ENCODE results near the gene RENBP.

Gene RENBP

DNA sequence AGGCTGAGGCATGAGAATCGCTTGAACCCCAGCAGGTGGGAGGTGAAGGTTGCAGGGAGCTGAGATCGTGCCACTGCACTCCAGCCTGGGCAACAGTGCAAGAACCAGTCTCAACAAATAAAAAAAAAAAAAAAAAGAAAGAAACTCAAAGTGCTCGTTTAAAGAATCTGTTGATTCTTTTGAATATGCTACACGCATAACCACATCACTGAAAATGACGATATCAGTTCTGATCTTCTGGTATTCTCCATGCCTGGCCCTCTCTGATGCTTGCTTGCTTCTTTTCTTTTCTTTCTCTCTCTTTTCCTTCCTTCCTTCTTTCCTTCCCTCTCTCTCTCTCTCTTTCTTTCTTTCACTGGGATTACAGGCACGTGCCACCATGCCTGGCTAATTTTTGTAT lies 32.6 kb downstream of the RENBP start:
- DNase-seq: no peak

DNA sequence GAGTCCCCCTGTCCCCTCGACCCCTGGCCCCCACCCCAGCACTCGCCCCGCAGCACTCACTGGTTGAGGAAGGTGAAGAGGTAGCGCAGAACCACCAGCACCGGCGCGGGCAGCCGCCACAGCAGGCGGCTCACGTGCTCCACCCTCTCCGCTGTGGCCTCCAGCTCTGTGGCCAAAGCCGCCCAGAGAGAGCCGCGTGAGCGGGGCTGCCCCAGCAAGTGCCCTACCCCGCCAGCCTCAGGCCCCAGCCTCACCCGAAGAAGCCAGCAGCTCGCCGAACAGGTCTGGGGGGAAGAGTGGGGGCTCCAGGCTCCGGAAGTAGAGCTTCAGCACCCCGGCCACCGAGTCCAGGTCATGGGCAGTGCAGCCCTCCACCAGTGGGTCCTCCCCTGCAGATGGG lies 34.0 kb downstream of the RENBP start:
- no peak for DNase-seq

DNA sequence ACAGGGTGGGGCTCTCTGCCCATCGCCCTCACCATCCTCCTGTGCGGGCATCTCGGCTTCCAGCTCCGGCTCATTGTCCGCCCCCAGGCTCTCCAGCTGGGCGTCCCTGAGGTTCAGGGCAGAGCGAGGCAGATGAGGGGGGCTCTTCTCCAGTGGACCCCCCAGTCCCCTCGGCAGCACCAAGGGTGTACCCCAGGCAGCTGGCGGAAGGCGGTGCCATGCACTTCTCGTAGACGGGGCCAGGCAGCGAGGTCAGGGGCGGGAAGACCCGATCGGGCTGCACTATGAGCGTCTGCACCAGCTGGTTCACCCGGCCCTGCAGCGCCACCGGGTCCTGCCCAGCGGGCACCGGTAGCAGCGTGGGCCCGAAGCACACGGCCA lies 34.5 kb downstream of the RENBP start:
- no peak for DNase-seq

DNA sequence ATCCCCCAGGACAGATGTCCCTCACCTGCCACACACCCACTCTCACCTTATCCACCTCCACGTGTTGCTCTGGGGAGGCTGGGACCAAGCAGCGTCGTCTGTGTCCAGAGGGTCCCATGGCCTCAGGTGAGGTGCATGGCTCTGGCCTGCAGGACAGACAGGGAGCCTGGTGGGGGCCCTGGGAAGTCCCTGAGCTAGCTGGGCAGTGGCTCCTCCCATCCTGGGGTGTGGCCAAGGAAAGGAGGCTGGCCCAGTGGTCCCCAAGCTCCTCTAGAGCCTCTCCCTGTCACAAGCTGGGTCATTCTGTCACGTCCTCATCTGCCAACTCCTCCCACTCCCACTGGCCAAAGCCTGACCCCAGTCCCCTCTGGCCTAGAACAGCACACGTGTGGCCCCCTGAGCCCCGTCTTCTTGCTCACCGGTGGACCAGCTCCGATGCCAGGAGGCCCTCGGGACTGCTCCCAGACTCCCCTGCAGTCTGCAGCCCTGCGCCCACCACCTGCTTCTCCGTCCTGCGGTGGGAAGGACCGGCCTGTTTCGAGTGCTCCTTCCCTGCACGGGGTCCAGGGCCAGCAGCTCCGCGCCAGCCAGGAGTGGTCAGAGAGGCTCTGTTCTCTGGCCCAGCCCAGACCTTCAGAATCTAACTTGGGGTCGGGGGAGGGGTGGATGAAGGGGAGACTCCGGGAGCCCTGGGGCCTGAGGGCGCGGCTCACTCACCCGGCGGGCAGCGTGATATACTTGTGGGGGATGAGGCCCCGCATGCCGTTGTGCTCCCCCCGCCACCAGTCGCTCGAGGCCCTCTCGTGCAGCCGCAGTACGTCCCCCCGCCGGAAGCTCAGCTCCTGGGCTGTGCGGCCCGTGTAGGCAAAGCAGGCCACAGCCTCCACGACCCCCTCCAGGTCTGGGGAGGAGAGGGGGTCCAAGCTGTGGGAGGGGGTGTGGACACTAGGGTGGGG lies 35.1 kb downstream of the RENBP start:
- DNase-seq: no peak

DNA sequence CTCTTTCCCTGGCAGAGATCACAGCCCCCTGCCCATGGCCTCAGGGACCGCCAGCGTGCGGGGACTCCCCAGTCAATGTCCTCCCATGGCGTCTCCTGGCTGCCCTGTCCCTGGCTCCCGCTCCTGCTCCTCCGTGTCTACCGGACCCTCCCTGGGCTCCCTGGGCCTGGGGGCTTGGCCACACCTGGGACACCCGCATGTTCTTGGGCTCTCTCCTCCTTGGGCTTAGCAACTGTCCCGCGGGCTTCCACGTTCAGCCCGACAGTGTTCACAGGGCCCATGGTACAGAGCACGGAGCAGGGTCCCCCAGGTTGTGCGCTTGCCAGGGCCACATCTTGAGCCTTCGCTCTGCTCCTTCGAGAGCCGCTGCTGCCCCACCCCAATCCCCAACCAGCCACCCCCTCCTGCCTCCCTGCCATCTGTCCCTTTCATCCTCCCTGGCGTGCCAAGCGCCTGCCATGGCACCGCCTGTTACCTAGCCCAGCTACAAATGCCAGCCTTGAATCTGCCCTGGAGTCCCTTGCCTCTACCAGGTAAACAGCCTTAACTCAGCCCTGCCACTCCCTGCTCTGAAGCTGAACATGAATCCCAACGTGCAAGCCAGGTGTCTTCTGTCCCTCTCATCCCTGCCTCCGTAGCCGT lies 36.1 kb downstream of the RENBP start:
- DNase-seq: no peak

DNA sequence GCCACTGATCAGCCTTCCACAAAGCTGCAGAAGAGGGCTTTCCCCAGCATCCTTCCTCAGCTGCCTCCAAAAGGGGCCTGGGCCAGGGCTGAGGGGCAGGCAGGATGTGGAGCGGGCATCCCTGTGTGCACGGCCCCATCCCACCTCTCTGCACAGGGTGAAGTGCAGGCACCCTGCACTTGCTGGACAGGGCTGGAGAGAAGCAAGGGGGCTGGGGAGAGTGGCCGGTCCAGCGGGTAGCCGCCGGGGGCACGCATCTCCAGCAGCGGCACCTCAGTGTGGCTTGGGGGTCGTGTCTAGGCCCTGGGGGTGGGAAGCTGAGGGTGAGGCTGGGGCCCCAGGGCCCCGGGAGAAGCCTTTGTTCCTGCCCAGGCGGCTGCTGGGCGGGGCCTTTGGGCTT lies 37.0 kb downstream of the RENBP start:
- DNase-seq: no peak

DNA sequence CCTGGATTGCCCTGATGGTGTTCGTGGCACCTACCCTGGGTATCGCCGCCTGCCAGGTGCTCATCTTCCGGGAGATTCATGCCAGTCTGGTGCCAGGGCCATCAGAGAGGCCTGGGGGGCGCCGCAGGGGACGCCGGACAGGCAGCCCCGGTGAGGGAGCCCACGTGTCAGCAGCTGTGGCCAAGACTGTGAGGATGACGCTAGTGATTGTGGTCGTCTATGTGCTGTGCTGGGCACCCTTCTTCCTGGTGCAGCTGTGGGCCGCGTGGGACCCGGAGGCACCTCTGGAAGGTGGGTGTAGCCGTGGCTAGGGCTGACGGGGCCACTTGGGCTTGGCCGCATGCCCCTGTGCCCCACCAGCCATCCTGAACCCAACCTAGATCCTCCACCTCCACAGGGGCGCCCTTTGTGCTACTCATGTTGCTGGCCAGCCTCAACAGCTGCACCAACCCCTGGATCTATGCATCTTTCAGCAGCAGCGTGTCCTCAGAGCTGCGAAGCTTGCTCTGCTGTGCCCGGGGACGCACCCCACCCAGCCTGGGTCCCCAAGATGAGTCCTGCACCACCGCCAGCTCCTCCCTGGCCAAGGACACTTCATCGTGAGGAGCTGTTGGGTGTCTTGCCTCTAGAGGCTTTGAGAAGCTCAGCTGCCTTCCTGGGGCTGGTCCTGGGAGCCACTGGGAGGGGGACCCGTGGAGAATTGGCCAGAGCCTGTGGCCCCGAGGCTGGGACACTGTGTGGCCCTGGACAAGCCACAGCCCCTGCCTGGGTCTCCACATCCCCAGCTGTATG lies 38.1 kb downstream of the RENBP start:
- DNase-seq: no peak

DNA sequence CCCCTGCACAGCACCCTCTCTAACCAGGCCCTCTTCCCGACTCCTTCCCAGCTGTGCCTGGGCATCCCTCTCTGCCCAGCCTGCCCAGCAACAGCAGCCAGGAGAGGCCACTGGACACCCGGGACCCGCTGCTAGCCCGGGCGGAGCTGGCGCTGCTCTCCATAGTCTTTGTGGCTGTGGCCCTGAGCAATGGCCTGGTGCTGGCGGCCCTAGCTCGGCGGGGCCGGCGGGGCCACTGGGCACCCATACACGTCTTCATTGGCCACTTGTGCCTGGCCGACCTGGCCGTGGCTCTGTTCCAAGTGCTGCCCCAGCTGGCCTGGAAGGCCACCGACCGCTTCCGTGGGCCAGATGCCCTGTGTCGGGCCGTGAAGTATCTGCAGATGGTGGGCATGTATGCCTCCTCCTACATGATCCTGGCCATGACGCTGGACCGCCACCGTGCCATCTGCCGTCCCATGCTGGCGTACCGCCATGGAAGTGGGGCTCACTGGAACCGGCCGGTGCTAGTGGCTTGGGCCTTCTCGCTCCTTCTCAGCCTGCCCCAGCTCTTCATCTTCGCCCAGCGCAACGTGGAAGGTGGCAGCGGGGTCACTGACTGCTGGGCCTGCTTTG lies 38.9 kb downstream of the RENBP start:
- DNase-seq: no peak

DNA sequence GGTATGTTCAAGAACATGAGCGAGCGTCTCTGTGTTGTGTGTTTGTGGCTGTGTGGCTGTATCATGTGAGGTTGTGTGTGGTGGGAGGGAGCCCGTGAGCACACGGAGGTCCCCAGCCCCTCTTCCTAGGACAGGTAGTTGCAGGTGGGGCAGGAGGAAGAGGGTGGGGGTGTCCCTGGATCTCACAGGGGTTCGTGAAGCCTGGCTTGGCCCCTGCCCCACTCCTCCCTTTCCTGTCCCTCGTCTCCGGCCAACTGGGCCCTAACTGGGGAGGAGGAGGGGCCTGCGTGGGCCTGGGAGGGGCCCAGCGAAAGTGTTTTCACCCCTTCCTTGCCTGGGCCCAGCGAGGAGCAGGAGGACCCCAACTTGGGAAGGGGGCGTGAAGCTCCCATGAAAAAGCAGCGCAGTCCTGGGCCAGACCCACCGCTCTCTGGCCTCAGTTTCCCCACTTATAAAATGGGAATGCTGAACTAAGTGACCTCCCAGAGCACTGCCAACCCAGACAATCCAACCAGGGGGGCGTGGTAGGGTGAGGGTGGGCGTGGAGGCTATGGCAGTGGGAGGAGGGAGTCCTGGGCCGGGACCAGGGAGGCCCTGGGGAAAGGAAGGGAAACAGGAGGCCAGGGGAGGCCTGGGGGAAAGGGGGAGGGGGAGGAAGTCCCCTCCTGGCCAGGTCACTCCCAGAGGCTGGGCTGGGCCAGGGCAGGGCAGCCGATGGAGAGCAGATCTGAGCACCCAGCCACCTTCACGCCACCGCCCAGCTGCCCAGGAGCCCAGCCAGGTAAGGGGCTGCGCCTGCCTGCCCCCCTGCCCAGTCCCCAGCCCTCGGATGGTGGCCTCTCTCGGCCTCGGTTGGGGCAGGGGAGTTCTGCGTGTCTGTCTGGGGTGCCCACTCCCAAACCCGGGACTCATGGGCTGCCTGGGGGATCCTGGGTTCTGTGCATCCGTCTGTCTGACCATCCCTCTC lies 40.2 kb downstream of the RENBP start, which contains the start of gene AVPR2:
Gene AVPR2, plus strand, starts transcription at position 683 of the 967 bp plus-strand sequence. CDS start 473 bp downstream, outside the sequence.
- no peak for DNase-seq

DNA sequence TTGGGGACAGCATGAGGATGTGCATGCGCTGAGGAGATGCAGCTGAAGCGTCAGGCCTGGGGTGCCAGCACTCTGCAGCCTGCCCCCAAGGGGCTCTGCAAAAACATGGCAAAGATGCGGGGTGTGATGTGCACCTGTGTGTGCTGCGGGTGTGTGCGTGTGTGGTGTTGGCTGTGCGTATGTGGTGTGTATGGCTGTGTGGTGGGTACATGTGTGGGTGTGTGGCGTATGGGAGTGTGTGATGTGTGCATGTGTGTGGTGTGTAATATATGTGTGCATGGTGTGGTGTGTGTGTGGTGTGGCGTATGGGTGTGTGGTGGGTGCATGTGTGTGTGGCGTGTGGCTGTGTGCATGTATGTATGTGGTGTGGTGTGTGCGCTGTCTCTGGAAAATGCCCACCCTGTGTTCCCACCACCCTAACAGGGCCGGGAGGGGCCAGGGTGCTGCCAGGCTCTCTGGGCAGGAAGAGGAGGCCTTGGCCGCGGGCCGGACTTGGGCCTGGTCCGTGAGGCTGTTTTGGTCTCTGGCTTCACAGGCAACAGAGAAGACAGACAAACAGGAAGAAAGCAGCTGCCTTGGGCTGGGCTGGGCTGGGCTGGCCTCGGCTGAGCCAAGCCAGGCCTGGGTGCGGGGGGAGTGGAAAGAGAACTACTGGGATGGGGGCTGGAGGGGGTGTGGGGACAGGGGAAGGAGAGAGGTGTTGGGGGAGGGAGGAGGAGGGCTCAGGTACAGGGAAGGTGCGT lies 41.0 kb downstream of the RENBP start:
- no peak for DNase-seq

DNA sequence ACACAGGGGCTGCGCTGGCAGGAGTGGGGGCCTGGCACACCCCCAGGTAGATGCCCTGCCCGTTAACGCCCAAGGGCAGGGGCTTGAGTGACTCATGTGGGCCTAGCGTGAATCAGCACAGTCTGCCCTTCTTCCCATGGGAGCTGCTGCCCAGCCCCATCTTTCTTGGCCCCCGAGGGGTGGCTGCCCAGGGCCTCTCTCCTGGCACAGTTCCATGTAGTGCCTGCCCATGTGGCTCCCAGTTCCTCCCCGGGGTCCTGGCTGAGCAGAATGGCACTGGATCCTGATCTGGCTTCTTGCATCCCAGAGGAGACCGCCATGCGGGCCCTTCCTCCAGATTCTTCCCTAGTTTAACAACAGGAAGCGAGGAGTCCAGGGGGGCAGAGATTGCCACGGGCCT lies 42.1 kb downstream of the RENBP start:
- DNase-seq: no peak

DNA sequence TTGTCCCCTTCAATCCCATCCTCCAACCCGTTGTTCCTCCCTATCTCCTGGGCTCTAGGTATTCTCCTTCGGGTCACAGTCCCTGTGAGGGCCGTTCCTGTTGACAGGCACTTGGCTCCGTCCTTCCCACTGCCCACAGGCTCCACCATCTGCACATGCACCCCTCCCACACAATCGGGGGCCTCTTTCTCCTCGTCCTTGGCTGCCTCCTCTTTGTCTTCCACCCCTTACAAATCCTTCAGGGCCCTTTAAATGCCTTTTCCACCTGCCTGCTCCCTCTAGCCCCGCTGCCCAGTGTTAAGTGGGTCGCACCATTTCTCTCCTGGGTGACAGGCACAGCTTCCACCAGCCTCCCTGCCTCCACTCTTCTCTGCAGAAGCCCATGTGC lies 42.7 kb downstream of the RENBP start:
- DNase-seq: no peak

DNA sequence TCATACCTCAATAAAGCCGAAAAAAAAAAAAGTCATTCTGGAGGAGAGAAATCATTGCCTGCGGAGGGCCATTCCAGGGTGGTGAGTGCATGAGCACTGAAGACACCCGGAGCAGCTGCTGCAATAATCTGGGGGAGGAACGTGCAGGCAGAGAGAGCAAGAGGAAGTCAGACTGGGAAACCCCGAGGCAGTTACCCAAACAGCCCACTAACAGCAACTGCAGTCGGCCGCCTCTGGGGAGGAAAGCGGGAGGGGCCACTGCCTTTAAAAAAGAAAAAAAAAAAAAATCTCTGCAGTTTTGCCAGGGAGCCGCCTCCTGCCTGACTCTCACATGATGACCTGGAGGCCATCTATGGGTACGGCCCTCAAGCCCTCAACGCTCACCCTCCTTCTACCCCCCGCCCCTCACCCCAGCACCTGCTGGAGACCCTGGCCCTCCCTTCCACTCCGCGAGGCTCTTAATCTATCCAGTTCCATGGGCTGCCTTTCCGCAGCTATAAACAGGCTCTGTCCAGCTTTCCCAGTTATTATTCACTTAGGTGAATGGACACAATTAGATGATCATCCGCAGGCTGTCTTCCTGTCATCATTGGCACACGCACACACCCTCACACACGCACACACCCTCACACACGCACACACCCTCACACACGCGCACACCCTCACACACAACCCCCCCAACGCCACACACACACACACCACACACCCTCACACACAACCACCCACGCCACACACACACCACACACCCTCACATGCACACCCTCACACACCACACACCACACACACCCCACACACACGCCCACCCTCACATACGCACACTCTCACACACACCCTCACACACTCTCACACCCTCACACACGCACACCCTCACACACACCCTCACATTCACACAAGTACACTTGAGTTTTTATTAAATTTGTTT lies 43.4 kb downstream of the RENBP start:
- DNase-seq: peak; percentile 64

DNA sequence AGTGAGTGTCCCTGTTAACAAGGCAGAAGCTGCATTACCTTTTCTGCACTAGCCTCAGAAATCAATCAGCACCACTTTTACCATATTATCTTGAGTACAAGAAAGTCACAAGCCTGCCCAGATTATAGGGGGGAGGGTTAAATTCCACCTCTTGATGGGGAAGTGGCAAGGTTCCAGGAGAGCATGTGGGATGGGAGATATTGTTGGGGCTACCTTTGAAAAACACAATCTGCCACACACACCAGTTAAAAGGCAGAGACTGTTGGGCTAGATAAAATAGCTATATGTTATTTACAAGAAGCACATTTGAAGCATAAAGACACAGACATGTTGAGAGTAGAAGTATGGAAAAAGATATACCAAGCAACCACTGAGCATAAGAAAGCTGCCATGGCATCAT lies 46.5 kb downstream of the RENBP start:
- no peak for DNase-seq

DNA sequence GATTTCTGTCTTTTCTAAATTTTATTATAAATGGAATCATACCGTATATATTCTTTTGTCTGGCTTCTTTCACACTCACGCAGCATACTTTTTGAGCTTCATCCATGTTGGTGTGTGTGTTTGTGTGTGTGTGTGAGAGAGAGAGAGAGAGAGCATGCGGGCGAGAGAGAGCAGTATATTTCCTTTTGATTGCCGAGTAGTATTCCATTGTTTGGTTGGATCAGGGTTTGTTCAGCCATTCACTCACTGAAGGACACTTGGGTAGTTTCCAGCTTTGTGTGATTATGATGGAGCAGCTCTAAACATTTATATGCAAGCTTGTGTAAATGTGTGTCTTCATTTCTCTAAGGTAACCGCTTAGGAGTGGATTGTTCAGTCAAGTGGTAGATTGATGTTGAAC lies 55.3 kb downstream of the RENBP start:
- no peak for DNase-seq

DNA sequence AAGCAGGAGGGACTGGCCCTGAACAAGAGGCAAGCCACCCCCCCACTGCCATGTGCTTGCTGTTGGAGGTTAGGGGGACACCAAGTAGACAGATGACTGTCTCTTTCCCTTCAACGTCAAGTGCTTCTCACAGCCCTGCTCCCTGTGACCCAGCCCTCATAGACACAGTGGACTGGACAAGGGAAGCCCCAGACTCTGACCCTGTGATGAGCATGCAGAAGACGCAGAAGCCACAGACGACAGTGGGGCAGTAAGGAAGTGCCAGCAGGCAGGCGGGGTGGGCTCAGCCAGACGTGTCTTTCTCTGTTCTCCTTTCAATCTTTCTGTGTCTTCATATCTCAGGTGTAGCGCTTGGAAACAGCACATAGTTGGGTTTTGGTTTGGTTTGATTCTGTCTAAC lies 56.1 kb downstream of the RENBP start:
- no peak for DNase-seq

DNA sequence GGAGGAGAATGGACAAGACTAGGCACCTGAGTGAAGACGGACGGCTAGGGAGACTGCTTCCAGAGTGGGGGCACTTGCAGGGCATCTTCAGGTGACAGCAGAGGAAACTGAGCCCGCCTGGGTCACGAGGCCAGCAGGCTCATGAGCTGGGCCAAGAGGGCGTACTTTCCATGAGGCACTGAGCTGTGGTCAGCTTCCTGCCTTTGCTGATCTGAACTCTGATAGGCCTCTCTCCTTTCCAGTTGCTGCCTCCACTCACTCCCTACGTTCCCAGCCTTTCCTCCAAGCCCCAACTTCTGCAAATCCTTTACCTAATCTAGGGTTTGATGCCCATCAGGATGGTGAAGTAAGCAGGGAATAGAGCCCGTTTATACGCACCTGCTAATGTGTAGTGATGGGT lies 57.1 kb downstream of the RENBP start:
- DNase-seq: no peak

DNA sequence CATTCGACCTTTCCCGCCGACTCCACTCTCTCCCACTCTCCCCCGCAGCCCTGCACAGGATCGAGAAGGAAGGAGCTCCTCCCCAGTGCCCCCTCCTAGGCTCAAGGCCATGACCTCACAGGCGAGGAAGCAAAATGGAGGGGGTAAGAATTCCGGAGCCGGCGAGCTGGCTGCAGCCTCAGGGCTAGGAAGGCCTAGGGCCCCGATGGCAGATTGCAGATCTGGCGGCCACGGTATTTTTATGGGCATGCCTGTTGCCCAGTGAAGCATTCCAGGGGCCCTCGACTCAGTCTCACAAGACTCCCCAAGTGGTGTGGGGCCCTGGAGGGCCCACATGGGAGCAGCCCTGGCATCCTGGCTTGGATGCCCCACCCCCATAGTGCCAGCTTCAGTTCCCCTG lies 57.5 kb downstream of the RENBP start:
- DNase-seq: no peak

DNA sequence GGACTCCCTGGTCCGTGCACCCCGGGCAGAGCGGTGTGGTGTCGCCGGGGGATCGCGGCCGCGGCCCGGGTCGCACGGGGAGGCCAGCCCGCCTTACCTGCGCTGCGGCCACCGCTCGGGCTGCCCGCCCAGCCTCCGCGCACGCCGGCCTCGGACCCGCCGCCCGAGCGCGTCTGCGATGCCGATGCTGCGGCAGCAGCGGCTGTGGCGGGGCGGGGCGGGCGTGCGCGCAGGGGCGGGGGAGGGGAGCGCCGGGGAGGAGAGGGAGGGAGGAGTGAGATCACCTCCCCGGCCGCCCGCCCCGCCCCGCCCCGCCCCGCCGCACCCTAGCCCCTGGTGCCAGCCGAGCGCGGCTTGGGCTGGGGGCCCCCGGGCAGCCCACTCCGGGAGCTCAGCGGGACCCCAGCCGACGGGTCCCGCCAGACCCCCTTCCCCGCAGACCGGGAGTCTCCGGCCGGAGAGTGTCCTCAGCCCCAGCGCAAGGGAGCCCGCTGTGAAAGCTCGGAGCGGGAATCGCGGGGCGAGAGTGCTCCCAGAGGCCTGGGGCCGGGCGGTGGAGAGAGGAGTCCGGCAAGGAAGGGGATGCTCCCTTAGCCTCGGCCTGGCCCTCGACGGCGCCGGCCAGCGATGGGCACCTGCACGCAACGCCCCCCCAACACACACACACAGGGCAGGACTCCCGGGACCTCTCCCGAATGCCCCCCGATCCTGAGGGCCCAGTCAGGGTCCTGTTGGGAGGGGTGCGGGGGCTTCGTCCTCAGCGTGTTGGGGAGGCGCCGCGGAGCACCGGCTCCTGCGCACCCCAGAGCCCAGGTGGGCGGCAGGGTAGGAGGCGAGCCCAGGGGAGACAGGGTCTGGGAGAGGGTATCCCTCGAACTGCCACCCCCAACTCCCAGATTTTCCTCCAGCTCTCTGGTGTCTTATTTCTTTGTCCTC lies 58.2 kb downstream of the RENBP start, which contains the start of gene L1CAM:
Gene L1CAM, minus strand, starts transcription at position 206 of the 936 bp plus-strand sequence. CDS start 10,337 bp downstream, outside the sequence.
- DNase-seq: no peak
